Neural progenitor cell (in vitro differentiated cells): ENCODE measurements around the gene JAG1. TPM values are rescaled to one million over a fixed set of nuclear protein-coding genes. Genes with fewer than 3 reads are reported as not detected.
A peak's percentile ranks its signal among the peaks of the same experiment; 100 is the strongest.

Experiments
- DNase-seq: peaks from one replicate; pipeline ENCODE4 v3.0.0-alpha.2; 2016; ENCODE audit warnings: low spot score
- H2AFZ ChIP-seq: fragments of 200-600 bp; sonication (generic); replicated peaks from 2 replicates; pipeline ENCODE4 v1.6.1; 2016; ENCODE audit warnings: antibody characterized with exemption
- H3F3A ChIP-seq: fragments of 200-600 bp; sonication (generic); 2 replicates; pipeline ENCODE4 v1.6.1; 2016; ENCODE audit warnings: antibody characterized with exemption, low read depth
- H3K27ac ChIP-seq: fragments of 200-600 bp; sonication (generic); 2 replicates; pipeline ENCODE4 v1.5.1; 2016; ENCODE audit warnings: mild to moderate bottlenecking
- H3K27me3 ChIP-seq: fragments of 200-600 bp; sonication (generic); 2 replicates; pipeline ENCODE4 v1.6.1; 2016; ENCODE audit warnings: mild to moderate bottlenecking, moderate library complexity
- H3K36me3 ChIP-seq: fragments of 200-600 bp; sonication (generic); 2 replicates; pipeline ENCODE4 v1.5.1; 2016
- H3K4me1 ChIP-seq: fragments of 200-600 bp; sonication (generic); 2 replicates; pipeline ENCODE4 v1.6.1; 2016; ENCODE audit warnings: mixed run types
- H3K4me2 ChIP-seq: fragments of 200-600 bp; sonication (generic); 2 replicates; pipeline ENCODE4 v1.6.1; 2016
- H3K4me3 ChIP-seq: fragments of 200-600 bp; sonication (generic); 2 replicates; pipeline ENCODE4 v1.5.1; 2016
- H3K79me2 ChIP-seq: fragments of 200-600 bp; sonication (generic); 2 replicates; pipeline ENCODE4 v1.6.1; 2016; ENCODE audit warnings: low read depth
- H3K9ac ChIP-seq: fragments of 200-600 bp; sonication (generic); 2 replicates; pipeline ENCODE4 v1.6.1; 2016
- H3K9me3 ChIP-seq: fragments of 200-600 bp; sonication (generic); 2 replicates; pipeline ENCODE4 v1.5.1; 2016; ENCODE audit warnings: low read depth
- H4K20me1 ChIP-seq: fragments of 200-600 bp; sonication (generic); 2 replicates; pipeline ENCODE4 v1.6.1; 2016; ENCODE audit warnings: low read depth
- H3K27ac Mint-ChIP-seq: 3 replicates; pipeline ENCODE4 v1.8.0; 2021; ENCODE audit warnings: mixed read lengths
- H3K27me3 Mint-ChIP-seq: 2 replicates; pipeline ENCODE4 v1.8.0; 2022; ENCODE audit warnings: low read depth, mild to moderate bottlenecking, inconsistent platforms, moderate library complexity, mixed read lengths; ENCODE audit not compliant: insufficient read depth
- H3K36me3 Mint-ChIP-seq: 3 replicates; pipeline ENCODE4 v1.8.0; 2021; ENCODE audit warnings: mixed read lengths
- H3K4me1 Mint-ChIP-seq: 3 replicates; pipeline ENCODE4 v1.8.0; 2021; ENCODE audit warnings: mixed read lengths
- H3K4me3 Mint-ChIP-seq: 3 replicates; pipeline ENCODE4 v1.8.0; 2021; ENCODE audit warnings: mild to moderate bottlenecking, moderate library complexity, mixed read lengths
- H3K9me3 Mint-ChIP-seq: 3 replicates; pipeline ENCODE4 v1.8.0; 2020; ENCODE audit warnings: mixed read lengths
- CTCF ChIP-seq: fragments of 200-600 bp; sonication (generic); IDR thresholded peaks from 2 replicates; pipeline ENCODE4 v1.5.1; 2017; ENCODE audit warnings: antibody characterized with exemption, mild to moderate bottlenecking
- EZH2 ChIP-seq: fragments of 200-600 bp; sonication (generic); IDR thresholded peaks from 2 replicates; pipeline ENCODE4 v1.6.1; 2017; ENCODE audit warnings: antibody characterized with exemption, mild to moderate bottlenecking, moderate library complexity
- EZH2phosphoT487 ChIP-seq: fragments of 200-600 bp; sonication (generic); IDR thresholded peaks from 2 replicates; pipeline ENCODE4 v1.6.1; 2017; ENCODE audit warnings: antibody characterized with exemption
- total RNA-seq: library from RNA; depleted of rRNA; stranded (reverse); fragments of >200 nt; gene quantifications from 2 replicates; pipeline ENCODE4 v1.2.3, GENCODE V29; 2015; ENCODE audit warnings: low replicate concordance

Gene JAG1
- total RNA-seq, 1 donor from 2014 or later: 129 TPM

GRCh38 chr20:10626896-10627295 lies 46.9 kb downstream of the JAG1 start:
- H3K9me3 ChIP-seq: no peaks in the 10 kb centered on the region
- H3K4me3 ChIP-seq: no peak overlapping the region
- H3K36me3 Mint-ChIP-seq: peaks cover 14% of the 10 kb centered on the region
- TF ChIP-seq EZH2 (no peak), CTCF (no peak), EZH2phosphoT487 (no peak)
- H3K79me2 ChIP-seq: no peaks in the 10 kb centered on the region
- no peaks in the 10 kb centered on the region for H3K36me3 ChIP-seq
- no peaks in the 10 kb centered on the region for H4K20me1 ChIP-seq
- no peak overlapping the region for H3K27ac ChIP-seq
- peaks cover 8% of the 10 kb centered on the region for H3K9me3 Mint-ChIP-seq
- H3F3A ChIP-seq: peaks cover 36% of the 10 kb centered on the region
- DNase-seq: no peak
- no peaks in the 10 kb centered on the region for H3K27me3 ChIP-seq
- H3K27ac Mint-ChIP-seq: peak overlapping the region; percentile 49
- H3K4me3 Mint-ChIP-seq: no peak overlapping the region
- no peaks in the 10 kb centered on the region for H3K27me3 Mint-ChIP-seq
- no peak overlapping the region for H3K9ac ChIP-seq
- H2AFZ ChIP-seq: no peak overlapping the region
- H3K4me1 ChIP-seq: peaks cover 59% of the 10 kb centered on the region
- H3K4me2 ChIP-seq: no peak overlapping the region
- peaks cover 87% of the 10 kb centered on the region for H3K4me1 Mint-ChIP-seq

- TF ChIP-seq CTCF (no peak), EZH2phosphoT487 (no peak), EZH2 (no peak)
- Histone ChIP-seq H3K27me3 (no peaks in the 10 kb centered on the region), H2AFZ (no peak overlapping the region), H3K4me2 (no peak overlapping the region), H3K36me3 (no peaks in the 10 kb centered on the region), H3K4me3 (no peak overlapping the region), H3K27ac (no peak overlapping the region), H3K9ac (no peak overlapping the region), H4K20me1 (no peaks in the 10 kb centered on the region), H3K9me3 (no peaks in the 10 kb centered on the region), H3K4me1 (peaks cover 59% of the 10 kb centered on the region), H3F3A (peaks cover 24% of the 10 kb centered on the region), H3K79me2 (no peaks in the 10 kb centered on the region)
- Mint-ChIP-seq H3K4me1 (peaks cover 86% of the 10 kb centered on the region), H3K27ac (peak overlapping the region; percentile 12), H3K4me3 (no peak overlapping the region), H3K27me3 (peaks cover 2% of the 10 kb centered on the region), H3K9me3 (peaks cover 8% of the 10 kb centered on the region), H3K36me3 (peaks cover 15% of the 10 kb centered on the region)
- no peak for DNase-seq
Measured at GRCh38 chr20:10625641-10626040, 48.2 kb downstream of the JAG1 start.

GRCh38 chr20:10622657-10623418 lies 51.0 kb downstream of the JAG1 start:
- no peak overlapping the region for H2AFZ ChIP-seq
- no peak overlapping the region for H3K4me3 Mint-ChIP-seq
- H3K4me1 ChIP-seq: peaks cover 62% of the 10 kb centered on the region
- TF ChIP-seq EZH2 (no peak), CTCF (no peak), EZH2phosphoT487 (no peak)
- no peaks in the 10 kb centered on the region for H3K27me3 ChIP-seq
- no peaks in the 10 kb centered on the region for H3K79me2 ChIP-seq
- H3K36me3 ChIP-seq: no peaks in the 10 kb centered on the region
- peaks cover 25% of the 10 kb centered on the region for H3F3A ChIP-seq
- peaks cover 6% of the 10 kb centered on the region for H3K27me3 Mint-ChIP-seq
- DNase-seq: no peak
- H4K20me1 ChIP-seq: no peaks in the 10 kb centered on the region
- no peak overlapping the region for H3K9ac ChIP-seq
- H3K36me3 Mint-ChIP-seq: peaks cover 15% of the 10 kb centered on the region
- peaks cover 8% of the 10 kb centered on the region for H3K9me3 Mint-ChIP-seq
- no peak overlapping the region for H3K27ac Mint-ChIP-seq
- no peaks in the 10 kb centered on the region for H3K9me3 ChIP-seq
- no peak overlapping the region for H3K4me2 ChIP-seq
- H3K27ac ChIP-seq: no peak overlapping the region
- H3K4me1 Mint-ChIP-seq: peaks cover 80% of the 10 kb centered on the region
- H3K4me3 ChIP-seq: no peak overlapping the region
